HG02588 (cell line): Measurements from ENCODE around the gene DSCAM.

ENCODE experiments used
- ATAC-seq: cut with Tn5 transposase; IDR thresholded peaks from one replicate; pipeline ENCODE4 v1.9.1; 2021; ENCODE audit warnings: mild to moderate bottlenecking, moderate library complexity; ENCODE audit not compliant: unreplicated experiment

The DSCAM gene

DNA sequence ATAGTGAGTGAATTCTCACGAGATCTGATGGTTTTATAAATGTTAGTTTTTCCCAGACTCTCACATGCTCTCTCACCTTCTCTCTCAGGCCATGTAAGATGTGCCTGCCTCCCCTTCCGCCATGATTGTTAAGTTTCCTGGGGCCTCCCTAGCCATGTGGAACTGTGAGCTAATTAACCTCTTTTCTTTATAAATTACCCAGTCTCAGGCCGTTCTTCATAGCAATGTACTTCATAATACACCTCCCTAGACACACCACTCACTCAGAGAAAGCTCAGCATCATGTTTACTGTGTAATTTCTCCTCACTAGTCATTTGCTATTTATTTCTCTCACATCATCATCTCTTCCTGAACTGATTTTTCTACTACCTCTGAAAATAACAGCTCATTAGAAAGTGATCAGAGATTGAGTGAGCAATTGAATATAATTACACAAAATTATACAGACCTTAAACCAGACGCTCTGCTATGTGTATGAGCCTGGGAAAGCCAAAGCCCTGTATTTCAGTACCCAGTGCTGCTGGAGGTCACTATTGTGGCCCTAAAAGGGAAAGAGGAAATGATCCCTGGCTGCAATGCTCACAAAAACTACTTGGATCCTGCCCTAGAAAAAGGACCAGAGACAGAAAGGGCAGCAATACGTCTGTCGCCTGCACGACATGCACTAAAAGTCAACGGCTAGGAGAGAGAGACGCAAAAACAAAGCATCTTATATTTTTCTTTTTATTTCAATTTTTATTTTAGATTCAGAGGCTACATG lies 284.5 kb downstream of the DSCAM start:
- ATAC-seq, result no peak

DNA sequence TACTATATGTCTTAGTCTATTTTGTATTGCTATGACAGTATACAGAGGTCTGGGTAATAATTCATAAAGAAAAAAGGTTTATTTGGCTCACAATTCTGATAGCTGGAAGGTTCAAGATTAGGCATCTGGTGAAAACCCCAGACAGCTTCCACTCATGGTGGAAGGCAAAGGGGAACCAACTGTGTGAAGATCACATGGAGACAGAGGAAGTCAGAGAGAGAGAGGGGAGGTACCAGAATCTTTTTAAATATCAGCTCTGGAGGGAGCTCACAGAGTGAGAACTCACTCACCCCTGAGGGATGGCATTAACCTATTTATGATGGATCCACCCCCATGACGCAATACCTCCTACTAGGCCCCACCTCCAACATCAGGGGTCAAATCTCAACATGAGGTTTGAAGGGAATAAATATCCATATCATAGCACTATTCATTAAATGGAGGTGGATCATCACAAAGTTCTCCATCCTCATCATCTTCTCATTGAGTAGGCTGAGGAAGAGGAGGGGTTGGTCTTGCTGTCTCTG lies 290.5 kb downstream of the DSCAM start:
- ATAC-seq, result no peak

GRCh38 chr21:40555021-40555528 lies 291.9 kb downstream of the DSCAM start:
- no peak for ATAC-seq

- no peak for ATAC-seq
Measured at GRCh38 chr21:40553781-40554180, 293.2 kb downstream of the DSCAM start.

GRCh38 chr21:40547906-40548513 lies 298.9 kb downstream of the DSCAM start:
- no peak for ATAC-seq

DNA sequence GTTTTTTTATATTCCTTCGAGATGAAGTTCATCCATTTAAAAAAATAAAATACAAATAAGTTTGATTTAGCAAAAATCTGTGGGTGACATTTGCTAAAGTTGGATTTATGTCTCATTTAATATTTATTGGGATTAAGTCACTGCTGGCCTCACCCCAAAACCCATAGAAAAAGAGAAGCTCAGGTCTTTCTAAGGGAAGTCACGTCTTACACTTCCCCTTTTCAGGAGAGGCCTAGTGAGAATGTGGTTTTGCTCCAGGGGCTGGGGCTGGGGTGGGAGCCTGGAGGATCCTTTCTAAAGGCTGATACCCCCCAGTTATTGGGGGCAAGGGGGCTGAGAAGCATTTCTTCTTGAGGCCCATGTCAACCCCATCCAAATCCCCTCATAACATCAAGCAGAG lies 300.3 kb downstream of the DSCAM start:
- no peak for ATAC-seq

GRCh38 chr21:40540216-40540615 lies 306.7 kb downstream of the DSCAM start:
- ATAC-seq, result no peak

- no peak for ATAC-seq
Measured at GRCh38 chr21:40534886-40535285, 312.1 kb downstream of the DSCAM start.

DNA sequence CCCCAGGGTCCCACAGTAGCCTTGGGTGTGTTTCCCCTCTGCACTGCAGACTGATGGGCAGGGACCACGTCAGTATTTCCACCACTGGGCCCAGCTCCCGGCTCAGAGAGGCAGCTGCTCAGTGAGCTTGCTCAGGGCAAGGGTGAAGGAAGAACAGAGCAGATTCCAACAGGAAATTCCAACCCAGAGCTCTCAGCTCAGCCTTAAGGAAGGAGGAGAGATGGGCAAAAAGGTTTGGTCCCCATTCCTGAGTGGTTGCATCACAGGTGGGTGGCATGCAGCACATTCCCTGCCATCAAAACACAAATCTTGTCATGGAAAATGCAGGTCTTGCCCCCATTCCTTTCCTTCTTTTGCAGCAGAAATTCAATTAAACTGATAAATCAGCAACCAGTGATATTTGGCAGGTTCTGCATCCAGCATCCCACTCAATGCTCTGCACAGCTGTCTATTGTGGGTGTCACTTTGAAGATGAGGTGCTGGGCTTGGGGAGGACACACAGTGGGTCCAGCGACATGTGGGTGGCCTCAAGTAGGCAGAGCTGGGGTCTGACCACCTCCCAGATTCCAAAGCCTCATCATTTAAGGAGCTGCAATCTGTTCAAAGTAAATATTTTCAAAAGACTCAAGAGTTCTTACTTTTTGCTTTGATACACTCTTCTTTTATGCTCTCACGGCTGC lies 315.4 kb downstream of the DSCAM start:
- ATAC-seq, result no peak

GRCh38 chr21:40531016-40531415 lies 315.9 kb downstream of the DSCAM start:
- no peak for ATAC-seq

DNA sequence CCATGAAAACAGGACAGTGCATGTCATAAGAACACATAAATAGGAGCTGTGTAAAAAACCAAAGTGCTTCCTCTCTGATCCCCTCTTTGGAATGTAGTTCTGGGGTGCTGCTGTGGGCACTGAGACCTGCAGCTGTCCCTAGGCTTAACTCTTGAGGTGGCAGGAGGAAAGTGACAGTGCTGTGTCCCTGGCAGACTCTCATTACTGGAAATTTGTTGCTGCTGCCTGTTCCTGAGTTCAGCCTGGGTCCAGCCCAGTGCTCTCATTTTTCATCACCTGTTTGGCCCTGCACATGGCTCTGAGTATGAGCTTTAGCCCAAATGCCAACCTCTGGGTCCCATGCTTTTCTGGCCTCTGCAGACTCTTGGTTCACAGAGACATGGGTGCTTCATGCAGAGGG lies 329.3 kb downstream of the DSCAM start:
- ATAC-seq, result no peak

DNA sequence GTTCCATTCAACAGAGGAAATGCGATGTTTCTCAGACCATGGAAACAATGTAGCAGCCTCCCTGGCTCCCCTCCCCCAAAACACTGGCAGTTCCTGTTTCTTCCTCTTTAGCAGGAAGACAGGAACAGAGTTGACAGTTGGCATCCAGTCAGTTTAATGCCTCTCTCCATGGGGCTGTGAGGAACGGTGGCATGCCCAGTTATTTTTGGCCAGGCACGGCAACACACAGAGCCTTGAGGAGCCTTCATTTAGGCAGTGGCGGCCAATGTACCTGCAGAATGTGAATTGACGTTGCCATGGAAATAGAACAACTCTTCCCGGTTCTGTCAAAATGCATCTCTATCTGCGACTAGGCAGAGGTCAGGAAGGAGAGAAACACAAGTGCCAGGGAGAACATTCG lies 330.6 kb downstream of the DSCAM start:
- no peak for ATAC-seq

DNA sequence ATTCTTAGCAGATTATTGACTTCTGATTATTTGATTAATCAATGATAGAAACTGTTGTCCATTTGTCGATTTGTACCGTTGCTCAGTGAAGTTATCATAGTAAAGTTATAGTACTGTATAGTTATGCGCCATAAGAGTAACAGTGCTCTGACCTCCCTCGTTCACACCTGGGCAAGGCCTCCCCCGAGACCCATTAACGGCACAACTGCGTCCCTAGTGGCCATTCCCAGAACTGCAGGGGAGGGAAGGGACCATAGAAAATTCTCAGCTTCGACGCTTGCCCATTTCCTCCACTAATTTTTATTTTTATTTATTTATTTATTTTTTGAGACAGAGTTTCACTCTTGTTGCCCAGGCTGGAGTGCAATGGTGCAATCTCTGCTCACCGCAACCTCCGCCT lies 334.4 kb downstream of the DSCAM start:
- no peak for ATAC-seq

- ATAC-seq, result no peak
Measured at GRCh38 chr21:40507978-40508377, 339.0 kb downstream of the DSCAM start.

- no peak for ATAC-seq
Measured at GRCh38 chr21:40505681-40506080, 341.3 kb downstream of the DSCAM start.

DNA sequence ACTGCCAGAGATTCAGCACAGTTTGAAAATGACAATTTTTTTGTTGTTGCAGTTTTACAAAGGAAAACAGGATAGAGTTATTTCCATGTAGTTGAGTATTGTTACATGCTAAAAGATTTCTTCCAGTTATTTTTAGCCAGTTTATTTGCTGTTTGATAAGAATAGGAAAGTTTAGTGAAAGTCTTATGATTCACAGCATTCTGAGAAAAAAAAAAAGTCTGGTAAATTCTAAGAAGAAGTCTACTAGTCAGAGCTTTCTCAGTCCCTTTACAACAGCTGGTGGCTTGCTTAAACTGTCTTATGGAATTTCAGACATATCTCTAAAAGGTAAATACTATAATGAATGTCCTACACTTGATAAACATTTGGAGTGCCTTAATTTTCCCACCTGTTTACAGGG lies 341.7 kb downstream of the DSCAM start:
- ATAC-seq, result no peak

- ATAC-seq, result no peak
Measured at GRCh38 chr21:40504825-40505224, 342.1 kb downstream of the DSCAM start.

GRCh38 chr21:40496116-40496515 lies 350.8 kb downstream of the DSCAM start:
- ATAC-seq, result no peak

DNA sequence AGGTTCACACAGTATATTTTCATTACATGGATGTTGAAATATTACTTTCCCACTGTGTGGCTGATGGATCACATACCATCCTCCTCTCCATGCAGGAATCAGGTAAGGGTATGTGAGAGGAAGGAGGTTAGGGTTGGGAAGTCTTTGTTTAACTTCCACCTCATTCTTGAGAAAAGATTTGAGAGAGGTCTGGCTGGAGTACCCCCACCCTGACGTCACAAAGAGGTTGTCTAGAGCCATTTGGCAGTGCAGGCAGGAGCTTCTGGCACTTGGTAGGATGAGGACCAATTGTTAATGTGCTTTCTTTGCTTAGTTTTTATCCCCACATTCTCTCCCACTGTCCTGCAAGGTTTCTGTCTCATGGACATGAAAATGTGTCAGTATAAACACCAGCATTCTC lies 356.6 kb downstream of the DSCAM start:
- no peak for ATAC-seq

DNA sequence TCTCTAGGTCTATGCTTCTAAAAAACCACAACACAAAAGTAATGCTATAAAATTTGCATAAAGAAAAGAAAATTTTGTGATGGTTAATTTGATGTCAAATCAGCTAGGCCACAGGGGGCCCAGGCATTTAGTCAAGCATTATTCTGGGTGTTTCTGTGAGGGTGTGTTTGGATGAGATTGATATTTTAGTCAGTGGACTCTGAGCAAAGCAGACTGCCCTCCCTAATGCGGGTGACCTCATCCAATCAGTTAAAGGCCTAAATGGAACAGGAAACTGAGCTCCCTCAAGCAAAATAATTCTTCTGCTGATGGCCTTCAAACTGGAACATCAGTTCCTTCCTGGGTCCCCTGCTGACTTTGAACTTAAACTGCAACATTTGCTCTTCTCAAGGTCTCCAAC lies 358.0 kb downstream of the DSCAM start:
- ATAC-seq, result no peak

DNA sequence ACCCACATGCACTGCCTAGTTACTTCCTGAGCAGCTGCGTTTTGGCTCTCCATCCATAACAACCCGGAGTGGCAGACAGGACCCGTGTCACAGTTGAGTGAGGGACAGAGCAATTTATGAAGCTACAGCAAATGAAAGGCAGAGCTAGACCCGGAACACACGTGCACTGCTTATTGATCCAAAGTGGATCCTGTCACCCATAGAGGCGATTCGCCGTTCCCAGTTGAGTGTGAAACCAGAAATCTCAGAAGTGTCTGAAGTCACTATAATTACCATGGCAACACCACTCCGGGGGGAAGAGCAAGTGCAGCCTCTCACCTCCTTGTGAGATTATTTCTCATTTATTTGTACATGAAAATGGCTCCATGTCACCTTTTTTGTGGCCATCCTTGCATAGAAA lies 365.2 kb downstream of the DSCAM start:
- no peak for ATAC-seq

DNA sequence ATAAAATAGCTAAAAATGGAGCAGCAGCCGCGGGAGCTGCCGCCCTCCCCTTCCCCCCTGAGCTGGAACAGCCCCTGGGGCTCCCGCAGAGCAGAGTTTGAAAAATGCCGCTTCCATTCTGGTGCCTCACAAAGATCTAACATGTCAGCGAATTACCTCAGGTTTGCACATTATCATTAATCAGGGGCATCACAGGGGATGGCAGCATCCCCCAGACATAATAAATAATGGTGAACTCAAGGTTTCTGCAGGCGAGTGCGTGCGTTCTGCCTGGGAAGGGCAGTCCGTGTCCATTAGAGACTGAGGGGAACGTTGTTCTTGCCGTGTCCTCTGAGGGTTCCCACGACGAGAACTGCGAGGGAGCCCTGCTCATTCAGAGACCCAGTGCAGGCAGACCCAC lies 372.4 kb downstream of the DSCAM start:
- ATAC-seq, result no peak
